SJSA1 (cell line): ENCODE data around the gene ZCCHC14. TPM values are rescaled to one million over a fixed set of nuclear protein-coding genes. Genes with fewer than 3 reads are reported as not detected.

Source experiments
- DNase-seq, 2 experiments: peaks; one replicate each; pipeline ENCODE4 v3.0.0-alpha.2; 2015 to 2020; ENCODE audit warnings: low spot score in 2 of 2, low read depth in 1 of 2
- H3K27ac ChIP-seq: fragments of 250-450 bp; sonication (Bioruptor Pico); 2 replicates; pipeline ENCODE4 v1.5.1; 2020; ENCODE audit warnings: mild to moderate bottlenecking, moderate library complexity
- H3K27me3 ChIP-seq: fragments of 250-450 bp; sonication (Bioruptor Pico); replicated peaks from 2 replicates; pipeline ENCODE4 v1.5.1; 2020; ENCODE audit warnings: mild to moderate bottlenecking, moderate library complexity
- H3K36me3 ChIP-seq: fragments of 250-450 bp; sonication (Bioruptor Pico); 2 replicates; pipeline ENCODE4 v1.5.1; 2020; ENCODE audit warnings: mild to moderate bottlenecking
- H3K4me1 ChIP-seq: fragments of 250-450 bp; sonication (Bioruptor Pico); replicated peaks from 2 replicates; pipeline ENCODE4 v1.6.1; 2021; ENCODE audit warnings: mild to moderate bottlenecking
- H3K4me3 ChIP-seq: fragments of 250-450 bp; sonication (Bioruptor Pico); 2 replicates; pipeline ENCODE4 v1.5.1; 2020; ENCODE audit warnings: mild to moderate bottlenecking
- H3K9me3 ChIP-seq: fragments of 250-450 bp; sonication (Bioruptor Pico); replicated peaks from 2 replicates; pipeline ENCODE4 v1.5.1; 2020; ENCODE audit warnings: mild to moderate bottlenecking
- total RNA-seq: library from RNA; depleted of rRNA; stranded (reverse); fragments of >200 nt; shearing (Covaris generic); gene quantifications from 2 replicates; pipeline ENCODE4 v1.2.3, GENCODE V29; 2014; rRNA removed

Gene ZCCHC14
- total RNA-seq, result 6.8 and 10.7 TPM in 2 replicates

GRCh38 chr16:87492721-87493607, at the start of gene ZCCHC14:
Gene ZCCHC14 (minus strand): TSS chr16:87493024. CDS start chr16:87492238, 786 bp downstream.
- Histone ChIP-seq H3K4me1 (peaks cover 34% of the 10 kb centered on the region), H3K4me3 (peak within 1 kb of the TSS; percentile 81), H3K27ac (no peak within 1 kb of the TSS), H3K9me3 (no peaks in the 10 kb centered on the region), H3K36me3 (peaks cover 12% of the 10 kb centered on the region), H3K27me3 (no peaks in the 10 kb centered on the region)
- peak; percentile 98 to 99 for DNase-seq

- no peak overlapping the region for H3K27ac ChIP-seq
- H3K4me3 ChIP-seq, result peak overlapping the region; percentile 8
- no peaks in the 10 kb centered on the region for H3K36me3 ChIP-seq
- H3K4me1 ChIP-seq, result peaks cover 37% of the 10 kb centered on the region
- H3K27me3 ChIP-seq, result no peaks in the 10 kb centered on the region
- DNase-seq, result no peak
- H3K9me3 ChIP-seq, result peaks cover 6% of the 10 kb centered on the region; the same call in 1 of the 2 replicates
These were observed 49.0 kb upstream of the ZCCHC14 start for GRCh38 chr16:87541872-87542234.

DNA sequence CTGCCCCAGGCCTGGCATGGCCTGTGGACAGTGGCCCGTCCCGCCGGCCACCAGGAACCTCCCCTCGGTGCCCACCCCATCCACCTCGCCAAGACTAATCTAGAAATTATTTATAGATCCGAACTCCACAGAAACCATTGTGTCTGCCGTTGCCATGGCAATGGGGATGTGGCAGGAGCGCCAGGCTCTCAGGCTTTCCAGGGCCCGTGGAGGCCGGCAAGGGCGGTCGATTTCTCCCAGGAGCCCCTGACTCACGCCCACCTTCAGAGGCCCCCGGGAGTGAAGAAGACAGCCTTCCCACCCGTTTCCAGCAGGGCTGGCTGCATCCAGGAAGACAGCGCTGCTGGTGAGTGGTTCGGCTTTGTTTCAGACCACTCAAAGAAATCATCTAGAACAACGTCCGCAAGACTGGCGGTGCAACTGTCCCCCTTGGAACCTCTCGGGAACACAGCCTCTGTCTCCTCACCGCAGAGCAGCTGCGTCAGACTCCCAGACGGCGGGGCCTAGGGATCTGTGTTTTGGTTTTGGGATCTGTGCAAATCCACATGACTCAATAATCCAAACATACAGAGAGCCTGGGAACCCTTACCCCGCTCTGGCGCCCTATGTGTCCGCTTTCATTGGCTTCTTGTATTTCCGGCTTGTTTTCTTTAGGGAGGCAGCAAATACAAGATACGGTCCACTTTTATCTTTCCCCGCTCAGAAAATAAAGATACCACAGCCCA, 48.5 kb upstream of the ZCCHC14 start:
- Histone ChIP-seq H3K36me3 (no peaks in the 10 kb centered on the region), H3K27me3 (no peaks in the 10 kb centered on the region), H3K4me3 (peak overlapping the region; percentile 8), H3K4me1 (peaks cover 33% of the 10 kb centered on the region), H3K27ac (peak overlapping the region; percentile 55), H3K9me3 (peaks cover 6% of the 10 kb centered on the region; the same call in 1 of the 2 replicates)
- DNase-seq, result peak; percentile 85 to 92

- no peak for DNase-seq
- H3K36me3 ChIP-seq, result no peaks in the 10 kb centered on the region
- H3K9me3 ChIP-seq, result peaks cover under 1% of the 10 kb centered on the region; the same call in 1 of the 2 replicates
- H3K27me3 ChIP-seq, result no peaks in the 10 kb centered on the region
- no peak overlapping the region for H3K4me3 ChIP-seq
- peak overlapping the region; percentile 55 for H3K27ac ChIP-seq
- H3K4me1 ChIP-seq, result peaks cover 30% of the 10 kb centered on the region
These were observed 48.0 kb upstream of the ZCCHC14 start for GRCh38 chr16:87540897-87541146.

DNA sequence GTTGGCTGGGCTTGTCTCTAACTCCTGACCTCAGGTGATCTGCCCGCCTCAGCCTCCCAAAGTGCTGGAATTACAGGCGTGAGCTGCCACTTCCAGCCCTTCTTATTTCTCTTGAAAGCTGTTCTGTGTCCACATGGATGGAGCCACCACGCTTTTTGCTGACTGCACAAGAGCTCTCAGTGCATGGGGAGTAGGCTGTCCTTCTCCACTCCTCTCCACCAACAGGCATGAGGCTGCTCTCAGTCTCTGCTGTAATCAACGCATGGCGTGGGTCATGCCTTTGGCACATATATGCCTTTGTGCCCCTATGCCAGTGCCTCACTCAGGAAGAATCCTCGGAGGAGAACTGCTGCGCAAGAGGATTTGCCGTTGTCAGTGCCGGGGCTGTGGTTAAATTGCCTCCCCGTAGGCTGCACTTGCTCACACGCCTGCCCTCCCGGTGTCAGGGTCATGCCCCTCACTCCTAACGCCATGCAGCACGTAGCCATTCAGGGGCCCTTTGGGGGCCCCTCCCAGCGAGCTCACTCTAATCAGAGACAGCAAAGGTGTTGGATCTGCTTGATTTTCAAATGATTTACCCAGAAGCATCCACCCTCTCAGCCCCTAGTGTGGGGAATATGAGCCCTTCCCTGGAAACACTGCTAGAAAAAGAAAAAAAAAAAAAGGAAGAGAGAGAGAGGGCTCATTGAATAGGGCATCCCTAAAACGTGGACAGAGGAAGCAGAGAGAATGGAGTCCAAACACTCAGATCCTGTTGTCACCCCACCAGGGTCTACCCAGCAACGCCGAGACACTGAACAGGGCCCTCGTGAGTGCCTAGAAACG, 47.5 kb upstream of the ZCCHC14 start:
- H3K36me3 ChIP-seq, result no peaks in the 10 kb centered on the region
- no peak overlapping the region for H3K4me3 ChIP-seq
- H3K27me3 ChIP-seq, result no peaks in the 10 kb centered on the region
- H3K9me3 ChIP-seq, result no peaks in the 10 kb centered on the region; the same call in 1 of the 2 replicates
- peaks cover 30% of the 10 kb centered on the region for H3K4me1 ChIP-seq
- DNase-seq, result no peak
- H3K27ac ChIP-seq, result no peak overlapping the region

DNA sequence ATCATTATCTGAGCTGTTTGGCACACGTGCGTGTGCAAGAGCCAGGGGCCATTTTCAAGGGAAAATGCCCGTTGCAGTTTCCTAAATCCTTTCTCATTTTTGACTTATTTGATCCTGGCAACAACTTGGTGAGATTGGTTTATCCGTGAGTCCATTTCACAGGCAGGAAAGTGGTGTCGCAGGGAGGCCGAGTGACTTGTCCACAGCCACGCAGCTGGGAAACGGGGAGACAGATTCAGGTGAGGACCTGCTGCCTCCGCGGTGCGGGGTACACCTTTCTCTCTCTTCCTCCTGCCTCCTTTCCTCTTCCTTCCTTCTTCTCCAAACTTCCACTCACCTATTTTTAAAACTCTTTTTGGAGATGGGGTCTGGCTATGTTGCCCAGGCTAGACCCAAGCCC, 46.3 kb upstream of the ZCCHC14 start:
- peaks cover 36% of the 10 kb centered on the region for H3K4me1 ChIP-seq
- no peaks in the 10 kb centered on the region; the same call in none of the 2 replicates for H3K9me3 ChIP-seq
- no peak overlapping the region for H3K27ac ChIP-seq
- no peak overlapping the region for H3K4me3 ChIP-seq
- no peak for DNase-seq
- no peaks in the 10 kb centered on the region for H3K36me3 ChIP-seq
- no peaks in the 10 kb centered on the region for H3K27me3 ChIP-seq

DNA sequence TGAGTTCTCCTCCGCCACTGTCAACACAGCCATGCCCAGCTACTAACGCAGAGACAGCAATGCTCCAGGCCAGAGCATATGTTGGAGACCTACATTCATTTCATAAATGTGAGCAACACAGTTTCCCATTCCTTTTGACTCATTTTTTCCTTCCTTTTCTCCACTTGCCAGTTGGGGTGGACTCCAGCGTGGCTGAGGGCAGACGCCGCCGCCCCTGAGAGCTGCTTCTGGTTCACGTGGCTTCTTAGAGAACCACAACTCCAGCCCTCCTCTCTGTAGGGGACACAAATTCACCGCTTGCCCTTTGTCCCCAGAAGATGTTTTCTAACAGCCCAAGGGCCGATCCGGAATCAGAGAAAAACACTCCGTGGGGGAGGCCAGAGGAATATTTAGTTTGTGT, 45.8 kb upstream of the ZCCHC14 start:
- H3K27ac ChIP-seq, result peak overlapping the region; percentile 37
- H3K4me1 ChIP-seq, result peaks cover 39% of the 10 kb centered on the region
- no peaks in the 10 kb centered on the region for H3K27me3 ChIP-seq
- DNase-seq, result peak in 1 of 2 experiments; percentile 21
- no peak overlapping the region for H3K4me3 ChIP-seq
- no peaks in the 10 kb centered on the region; the same call in none of the 2 replicates for H3K9me3 ChIP-seq
- no peaks in the 10 kb centered on the region for H3K36me3 ChIP-seq

DNA sequence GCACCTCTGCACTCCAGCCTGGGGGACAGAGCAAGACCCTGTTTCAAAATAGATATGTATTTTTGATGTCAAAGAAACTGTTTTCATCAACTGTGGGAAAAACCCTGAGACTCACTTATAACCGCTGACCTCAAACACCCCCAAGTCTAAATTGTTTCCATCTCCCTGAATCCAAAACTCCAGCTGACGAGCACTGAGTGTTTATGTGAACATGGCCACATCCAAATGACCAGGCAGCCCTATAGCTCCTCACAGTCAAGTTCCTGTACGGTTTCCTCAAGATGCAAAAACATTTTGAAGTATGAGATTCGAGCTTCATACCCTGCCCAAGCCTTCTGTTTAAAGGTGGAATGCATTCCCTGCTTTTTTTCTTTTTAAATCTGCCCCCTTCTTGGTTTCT, 45.3 kb upstream of the ZCCHC14 start:
- peak in 1 of 2 experiments; percentile 27 for DNase-seq
- H3K36me3 ChIP-seq, result no peaks in the 10 kb centered on the region
- H3K27me3 ChIP-seq, result no peaks in the 10 kb centered on the region
- peak overlapping the region; percentile 37 for H3K27ac ChIP-seq
- no peak overlapping the region for H3K4me3 ChIP-seq
- peaks cover 2% of the 10 kb centered on the region for H3K9me3 ChIP-seq
- peaks cover 40% of the 10 kb centered on the region for H3K4me1 ChIP-seq

DNA sequence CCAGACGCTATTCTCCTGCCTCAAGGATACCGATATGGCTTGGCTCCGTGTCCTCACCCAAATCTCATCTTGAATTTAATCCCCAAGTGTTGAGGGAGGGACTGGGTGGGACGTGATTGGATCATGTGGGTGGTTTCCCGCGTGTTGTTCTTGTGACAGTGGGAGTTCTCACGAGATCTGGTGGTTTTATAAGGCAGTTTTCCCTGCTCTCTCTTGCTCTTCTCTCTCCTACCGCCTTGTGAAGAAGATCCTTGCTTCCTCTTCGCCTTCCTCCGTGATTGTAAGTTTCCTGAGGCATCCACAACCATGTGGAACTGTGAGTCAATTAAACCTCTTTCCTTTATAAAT, 43.9 kb upstream of the ZCCHC14 start:
- no peak for DNase-seq
- peaks cover 10% of the 10 kb centered on the region for H3K9me3 ChIP-seq

DNA sequence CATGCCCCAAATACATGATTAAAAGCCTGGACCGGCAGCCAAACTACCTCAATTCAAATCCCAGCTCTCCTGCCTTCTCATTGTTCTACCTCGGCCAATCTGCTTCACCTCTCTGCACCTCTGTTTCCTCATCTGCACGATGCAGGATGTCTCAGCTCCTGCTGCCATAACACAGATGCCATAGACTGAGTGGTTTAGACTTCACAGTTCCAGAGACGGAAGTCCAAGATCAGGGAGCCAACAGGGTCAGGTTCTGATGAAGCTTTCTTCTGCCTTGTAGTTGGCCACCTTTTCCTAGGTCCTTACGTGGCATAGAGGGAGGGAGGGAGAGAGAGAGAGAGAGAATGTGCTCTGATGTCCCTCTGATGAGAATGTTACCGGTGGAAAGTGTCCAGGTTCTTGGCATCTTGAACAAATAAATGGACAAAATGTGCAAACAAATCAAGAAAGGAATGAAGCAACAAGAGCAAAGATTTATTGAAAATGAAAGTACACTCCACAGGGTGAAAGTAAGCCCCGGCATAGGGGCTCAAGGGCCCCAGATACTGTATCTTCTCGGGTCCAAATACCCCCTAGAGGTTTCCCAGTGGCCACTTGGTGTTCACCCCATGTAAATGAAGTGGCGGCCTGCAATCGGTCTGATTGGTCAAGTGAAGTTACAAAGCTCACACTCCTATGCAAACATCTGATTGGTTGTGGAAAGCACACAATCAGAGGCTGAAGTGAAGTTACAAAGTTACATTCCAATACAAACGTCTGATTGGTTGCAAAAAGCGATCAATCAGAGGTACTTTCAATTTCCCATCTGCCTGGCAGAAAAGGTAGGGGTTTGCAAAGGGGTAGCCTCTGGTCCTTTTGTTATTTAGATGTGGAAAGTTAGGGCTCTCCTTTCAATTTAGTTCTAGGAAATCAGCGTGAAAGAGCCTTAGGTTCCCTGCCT, 43.3 kb upstream of the ZCCHC14 start:
- Histone ChIP-seq H3K4me1 (peaks cover 30% of the 10 kb centered on the region), H3K27ac (no peak overlapping the region), H3K36me3 (no peaks in the 10 kb centered on the region), H3K27me3 (no peaks in the 10 kb centered on the region), H3K9me3 (peaks cover 10% of the 10 kb centered on the region), H3K4me3 (no peak overlapping the region)
- no peak for DNase-seq

More for the DNA sequence above, 43.9 kb upstream of the ZCCHC14 start:
- Histone ChIP-seq H3K36me3 (no peaks in the 10 kb centered on the region), H3K27me3 (no peaks in the 10 kb centered on the region), H3K27ac (no peak overlapping the region), H3K4me3 (no peak overlapping the region), H3K4me1 (peaks cover 34% of the 10 kb centered on the region)

- H3K27ac ChIP-seq, result no peak overlapping the region
- no peaks in the 10 kb centered on the region for H3K36me3 ChIP-seq
- peaks cover 25% of the 10 kb centered on the region for H3K4me1 ChIP-seq
- no peak overlapping the region for H3K4me3 ChIP-seq
- H3K9me3 ChIP-seq, result peaks cover 10% of the 10 kb centered on the region
- no peak for DNase-seq
- no peaks in the 10 kb centered on the region for H3K27me3 ChIP-seq
These were observed 42.6 kb upstream of the ZCCHC14 start for GRCh38 chr16:87535457-87535854.

- no peak for DNase-seq
These were observed 41.9 kb upstream of the ZCCHC14 start for GRCh38 chr16:87534751-87535150.

More at GRCh38 chr16:87534751-87535150, 41.9 kb upstream of the ZCCHC14 start:
- no peak overlapping the region for H3K27ac ChIP-seq
- H3K27me3 ChIP-seq, result no peaks in the 10 kb centered on the region
- peaks cover 10% of the 10 kb centered on the region for H3K9me3 ChIP-seq
- H3K36me3 ChIP-seq, result no peaks in the 10 kb centered on the region
- peaks cover 25% of the 10 kb centered on the region for H3K4me1 ChIP-seq
- no peak overlapping the region for H3K4me3 ChIP-seq
